ENCODE results near the gene ATPAF1. TPM values are rescaled to one million over a fixed set of nuclear protein-coding genes. Genes with fewer than 3 reads are reported as not detected.

The ATPAF1 gene
- total RNA-seq, 1 donor from 2014 or later: 79.3 TPM

DNA sequence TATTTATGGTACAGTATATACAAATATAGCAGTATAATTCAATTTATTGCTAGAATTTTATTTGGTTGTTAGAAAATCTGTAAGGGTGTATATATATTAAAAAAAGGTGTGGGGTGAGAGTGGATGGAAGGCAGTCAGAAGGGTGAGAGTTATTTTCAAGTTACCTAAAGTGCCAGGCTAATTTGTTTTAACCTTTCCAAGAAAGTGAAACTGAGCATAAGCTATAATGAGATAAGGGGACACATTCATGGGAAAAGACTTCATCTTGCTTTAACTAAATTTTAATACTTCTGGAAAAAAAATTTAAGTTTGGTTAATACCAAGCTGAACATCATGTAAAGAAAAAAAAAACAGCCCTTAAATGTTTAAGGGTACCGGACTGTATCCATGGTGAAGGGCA, 8.4 kb upstream of the ATPAF1 start:
- Mint-ChIP-seq H3K36me3 (peaks cover 11% of the 10 kb centered on the region), H3K9me3 (no peaks in the 10 kb centered on the region), H3K4me3 (no peak overlapping the region), H3K27ac (no peak overlapping the region), H3K27me3 (ENCODE audit: insufficient read depth, low read depth) (no peaks in the 10 kb centered on the region), H3K4me1 (no peaks in the 10 kb centered on the region)
- H3K36me3 ChIP-seq: peaks cover 14% of the 10 kb centered on the region
- no peak overlapping the region for H3K27ac ChIP-seq
- H3F3A ChIP-seq (ENCODE audit: low read depth): peaks cover 8% of the 10 kb centered on the region
- no peak for DNase-seq (ENCODE audit: low spot score)
- H3K79me2 ChIP-seq (ENCODE audit: low read depth): no peaks in the 10 kb centered on the region
- no peak overlapping the region for H3K4me3 ChIP-seq
- H3K4me2 ChIP-seq: no peak overlapping the region
- no peaks in the 10 kb centered on the region for H3K27me3 ChIP-seq
- peaks cover 20% of the 10 kb centered on the region for H3K4me1 ChIP-seq
- no peak overlapping the region for H2AFZ ChIP-seq (replicated peaks)
- TF ChIP-seq CTCF (IDR thresholded peaks at IDR 0.05) (no peak), EZH2phosphoT487 (IDR thresholded peaks at IDR 0.05) (no peak), EZH2 (IDR thresholded peaks at IDR 0.05) (no peak)
- peaks cover 4% of the 10 kb centered on the region for H4K20me1 ChIP-seq (ENCODE audit: low read depth)
- H3K9ac ChIP-seq: no peak overlapping the region
- H3K9me3 ChIP-seq (ENCODE audit: low read depth): no peaks in the 10 kb centered on the region

DNA sequence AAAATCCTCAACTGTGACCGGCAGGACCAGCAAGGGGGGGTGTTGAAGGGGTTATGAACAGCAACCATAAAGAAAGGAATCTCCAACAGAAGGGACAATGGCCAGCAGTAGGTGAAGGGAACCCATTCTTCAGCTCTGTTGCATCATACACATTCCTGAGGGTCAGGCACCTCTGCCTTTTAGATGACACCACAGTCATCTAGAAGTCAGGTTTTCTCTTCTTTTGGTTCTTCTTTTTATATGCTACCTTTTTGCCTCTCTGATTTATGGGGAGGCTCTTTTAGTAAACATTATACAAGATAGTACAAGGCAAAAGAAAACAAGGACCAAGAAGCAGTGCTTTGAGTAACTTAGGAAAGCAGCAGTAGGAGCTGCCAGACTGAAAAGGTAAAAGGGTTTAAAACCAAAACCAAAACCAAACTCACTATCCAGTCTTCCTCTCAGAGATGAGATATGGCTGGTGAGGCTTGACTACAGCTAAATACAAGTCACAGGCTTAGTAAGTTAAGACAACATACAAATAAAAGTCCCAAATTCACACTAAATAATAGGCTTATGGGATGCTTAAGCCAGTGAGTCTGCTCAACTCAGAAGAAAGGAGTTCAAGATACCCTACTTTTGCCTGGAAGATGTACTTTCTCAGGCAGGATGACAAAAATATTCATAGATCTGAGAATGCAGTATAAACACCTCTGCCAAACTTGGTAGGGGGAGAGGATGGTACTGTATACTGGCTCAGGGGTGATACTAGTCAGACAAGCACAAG, 7.6 kb upstream of the ATPAF1 start:
- no peaks in the 10 kb centered on the region for H3K79me2 ChIP-seq (ENCODE audit: low read depth)
- Mint-ChIP-seq H3K27me3 (ENCODE audit: insufficient read depth, low read depth) (no peaks in the 10 kb centered on the region), H3K4me1 (no peaks in the 10 kb centered on the region), H3K4me3 (no peak overlapping the region), H3K9me3 (no peaks in the 10 kb centered on the region), H3K36me3 (peaks cover 11% of the 10 kb centered on the region), H3K27ac (no peak overlapping the region)
- H3K4me3 ChIP-seq: no peak overlapping the region
- peaks cover 14% of the 10 kb centered on the region for H3K36me3 ChIP-seq
- H4K20me1 ChIP-seq (ENCODE audit: low read depth): no peaks in the 10 kb centered on the region
- DNase-seq (ENCODE audit: low spot score): no peak
- no peaks in the 10 kb centered on the region for H3K9me3 ChIP-seq (ENCODE audit: low read depth)
- H3K27ac ChIP-seq: no peak overlapping the region
- no peaks in the 10 kb centered on the region for H3K27me3 ChIP-seq
- peaks cover 20% of the 10 kb centered on the region for H3K4me1 ChIP-seq
- H3F3A ChIP-seq (ENCODE audit: low read depth): peaks cover 8% of the 10 kb centered on the region
- TF ChIP-seq EZH2 (IDR thresholded peaks at IDR 0.05) (no peak), CTCF (IDR thresholded peaks at IDR 0.05) (no peak), EZH2phosphoT487 (IDR thresholded peaks at IDR 0.05) (no peak)
- H3K9ac ChIP-seq: no peak overlapping the region
- H3K4me2 ChIP-seq: no peak overlapping the region
- H2AFZ ChIP-seq (replicated peaks): no peak overlapping the region

- Mint-ChIP-seq H3K4me3 (no peak overlapping the region), H3K27ac (no peak overlapping the region), H3K36me3 (peaks cover 5% of the 10 kb centered on the region), H3K4me1 (no peaks in the 10 kb centered on the region), H3K9me3 (no peaks in the 10 kb centered on the region), H3K27me3 (ENCODE audit: insufficient read depth, low read depth) (no peaks in the 10 kb centered on the region)
- no peak overlapping the region for H3K9ac ChIP-seq
- H4K20me1 ChIP-seq (ENCODE audit: low read depth): no peaks in the 10 kb centered on the region
- no peaks in the 10 kb centered on the region for H3K9me3 ChIP-seq (ENCODE audit: low read depth)
- no peak overlapping the region for H3K4me3 ChIP-seq
- peaks cover 20% of the 10 kb centered on the region for H3K4me1 ChIP-seq
- no peak for DNase-seq (ENCODE audit: low spot score)
- H3K79me2 ChIP-seq (ENCODE audit: low read depth): no peaks in the 10 kb centered on the region
- H3K27me3 ChIP-seq: no peaks in the 10 kb centered on the region
- peaks cover 7% of the 10 kb centered on the region for H3K36me3 ChIP-seq
- H3K4me2 ChIP-seq: no peak overlapping the region
- H2AFZ ChIP-seq (replicated peaks): no peak overlapping the region
- no peak overlapping the region for H3K27ac ChIP-seq
- peaks cover 9% of the 10 kb centered on the region for H3F3A ChIP-seq (ENCODE audit: low read depth)
- TF ChIP-seq EZH2phosphoT487 (IDR thresholded peaks at IDR 0.05) (no peak), CTCF (IDR thresholded peaks at IDR 0.05) (no peak), EZH2 (IDR thresholded peaks at IDR 0.05) (no peak)
These were observed 5.6 kb upstream of the ATPAF1 start for GRCh38 chr1:46673749-46674182.

Data from neural progenitor cell (in vitro differentiated cells).